K562 (cell line): Measurements from ENCODE around the gene FLCN. TPM values are rescaled to one million over a fixed set of nuclear protein-coding genes. Genes with fewer than 3 reads are reported as not detected.

Experiments
- ARNT ChIP-seq, 2 experiments: fragments of 450-650 bp; IDR thresholded peaks; 2 replicates each; pipeline ENCODE4 v1.6.1; 2016; ENCODE audit warnings: mild to moderate bottlenecking in 1 of 2
- CAMTA2 ChIP-seq: fragments of 250-450 bp; sonication (Bioruptor Pico); conservative IDR thresholded peaks from 2 replicates; pipeline ENCODE4 v1.5.1; 2022
- CBFA2T3 ChIP-seq: fragments of 450-650 bp; IDR thresholded peaks from 2 replicates; pipeline ENCODE4 v1.6.1; 2017
- CHD7 ChIP-seq: fragments of 200-600 bp; sonication (generic); IDR thresholded peaks from one replicate; pipeline ENCODE4 v1.6.1; 2012; ENCODE audit warnings: mild to moderate bottlenecking, low read depth, low read length, inconsistent platforms
- DNMT1 ChIP-seq: fragments of 450-650 bp; IDR thresholded peaks from 2 replicates; pipeline ENCODE4 v1.6.1; 2016; ENCODE audit warnings: antibody characterized with exemption, mild to moderate bottlenecking
- ETV1 ChIP-seq: fragments of 450-650 bp; conservative IDR thresholded peaks from 2 replicates; pipeline ENCODE4 v1.6.1; 2016; ENCODE audit warnings: missing genetic modification characterization, control low read depth, low read depth, missing compliant biosample characterization
- GATA2 ChIP-seq: sonication (generic); formaldehyde crosslinking; IDR thresholded peaks from 2 replicates; pipeline ENCODE4 v1.4.0; 2020; ENCODE audit warnings: mild to moderate bottlenecking, missing genetic modification reagents
- GATAD2B ChIP-seq: fragments of 450-650 bp; IDR thresholded peaks from 2 replicates; pipeline ENCODE4 v1.6.1; 2017; ENCODE audit warnings: mild to moderate bottlenecking, borderline replicate concordance
- POLR2H ChIP-seq: IDR thresholded peaks from 2 replicates; pipeline ENCODE4 v1.6.1; 2016; ENCODE audit warnings: missing genetic modification characterization, low read depth, mild to moderate bottlenecking, control low read depth, missing compliant biosample characterization, moderate library complexity
- SMAD2 ChIP-seq: fragments of 150-350 bp; IDR thresholded peaks from 2 replicates; pipeline ENCODE4 v1.6.1; 2014; ENCODE audit warnings: low read depth, mild to moderate bottlenecking, low read length
- TCF7 ChIP-seq: sonication (generic); IDR thresholded peaks from 2 replicates; pipeline ENCODE4 v1.6.1; 2016; ENCODE audit warnings: antibody characterized with exemption, borderline replicate concordance
- TRIM24 ChIP-seq, 2 experiments: fragments of 450-650 bp; IDR thresholded peaks; 2 replicates each; pipeline ENCODE4 v1.6.1; 2016
- USF1 ChIP-seq: sonication (generic); formaldehyde crosslinking; IDR thresholded peaks from 2 replicates; pipeline ENCODE4 v1.9.0; 2022; ENCODE audit warnings: mild to moderate bottlenecking, missing genetic modification reagents
- ZBTB49 ChIP-seq: sonication (generic); formaldehyde crosslinking; IDR thresholded peaks from 2 replicates; pipeline ENCODE4 v1.8.0; 2022; ENCODE audit warnings: missing genetic modification reagents, mild to moderate bottlenecking, borderline replicate concordance
- polyA plus RNA-seq, 8 experiments: library from polyadenylated mRNA; depleted of rRNA in 4 of 8; stranded (reverse) in 5 of 8; unstranded in 3 of 8; fragments of >200 nt; fragmentation: Nextera tagmentation in 2 of 8; fragmentation: Illumina TruSeq in 1 of 8; extraction: Ambion mirVana in 2 of 8; extraction: Trizol in 1 of 8; gene quantifications; 2 replicates each; pipeline versions ENCODE4 v1.2.1 to v1.2.3, GENCODE V29; 2011 to 2014; ENCODE audit warnings: inconsistent platforms in 1 of 8, missing spikeins in 1 of 8
- total RNA-seq, 7 experiments: library from RNA; depleted of rRNA in 6 of 7; stranded (reverse); fragments of >200 nt in 6 of 7; fragmentation: Illumina TruSeq in 2 of 7; extraction: Trizol in 2 of 7; gene quantifications; 2 replicates each; pipeline versions ENCODE4 v1.2.1 to v1.2.3, GENCODE V29; 2011 to 2021; ENCODE audit warnings: low replicate concordance in 1 of 7

The FLCN gene
- total and polyA plus RNA-seq, 9 of the 15 experiments (the other 6 are each of a cell fraction or from before 2014, with no cell fraction given), result 1.6 to 33.5 (median 10.9) TPM

- TF ChIP-seq ARNT (IDR thresholded peaks at IDR 0.05), result 0 out of 4 replicates have a peak, but pooled peaks of 1 of the 2 experiments have one; percentile 14
- no peak for TF ChIP-seq DNMT1
- TF ChIP-seq TRIM24 (IDR thresholded peaks at IDR 0.05), result 0 out of 4 replicates have a peak, but pooled peaks of 1 of the 2 experiments have one; percentile 43
- TF ChIP-seq USF1 (CRISPR knock-in tag), result peak; percentile 94
- no peak for TF ChIP-seq CHD7
- TF ChIP-seq CBFA2T3, result peak; percentile 30; the same call in 1 of the 2 replicates
- TF ChIP-seq CAMTA2 (CRISPR knock-in tag), result no peak
- TF ChIP-seq GATA2, result no peak
- TF ChIP-seq ETV1, result peak; percentile 90
- TF ChIP-seq SMAD2, result no peak
- TF ChIP-seq ZBTB49 (CRISPR knock-in tag), result no peak
- TF ChIP-seq POLR2H (tag), result peak; percentile 60; the same call in 1 of the 2 replicates
- no peak for TF ChIP-seq TCF7
- peak; percentile 44; the same call in 1 of the 2 replicates for TF ChIP-seq GATAD2B
Measured at GRCh38 chr17:17237026-17237799, at the start of gene FLCN (continued).
